Motor neuron (in vitro differentiated cells): ENCODE data around the gene NUDT17. TPM values are rescaled to one million over a fixed set of nuclear protein-coding genes. Genes with fewer than 3 reads are reported as not detected.
A peak's percentile ranks its signal among the peaks of the same experiment; 100 is the strongest.

Experiments
- ATAC-seq, 8 experiments: fragments of 200-7000 bp; cut with Tn5 transposase; replicated peaks in 6 of 8; 2 replicates each; pipeline ENCODE4 v1.8.0; 2021; ENCODE audit warnings: mild to moderate bottlenecking in 8 of 8, moderate library complexity in 8 of 8
- H3K27ac ChIP-seq, 2 donors: fragments of 250-450 bp; sonication (Bioruptor Pico); 2 replicates each; pipeline ENCODE4 v1.9.0; 2021; ENCODE audit warnings: antibody characterized with exemption in 2 of 2, mild to moderate bottlenecking in 2 of 2, moderate library complexity in 1 of 2
- H3K4me1 ChIP-seq, 2 donors: fragments of 250-450 bp; sonication (Bioruptor Pico); replicated peaks in 1 of 2; 2 replicates each; pipeline ENCODE4 v1.6.1; 2021; ENCODE audit warnings: antibody characterized with exemption in 2 of 2, mild to moderate bottlenecking in 2 of 2, moderate library complexity in 1 of 2
- H3K4me3 ChIP-seq, 5 donors: fragments of 250-450 bp; sonication (Bioruptor Pico); 2 replicates each; pipeline ENCODE4 v1.9.0; 2021; ENCODE audit warnings: antibody characterized with exemption in 5 of 5, mild to moderate bottlenecking in 5 of 5, moderate library complexity in 4 of 5
- WGBS, 10 experiments: fragments of 450-650 bp; shearing (Covaris generic); methylation state at CpG; one replicate each; pipeline ENCODE4 v1.0.0; 2022; 5-methylcytosine and 5-hydroxymethylcytosine counted together
- in situ Hi-C, 9 experiments: fragments of 400-800 bp; cut with MboI; loops; one replicate each; pipeline ENCODE4 v1.15.0; 2021; ENCODE audit warnings: low sequenced_read_pairs in 9 of 9, low pct_unique_long_range_greater_than_20kb in 2 of 9; ENCODE audit not compliant: unreplicated experiment in 9 of 9
- total RNA-seq, 8 experiments: library from RNA; unstranded; fragments of 300-600 nt; gene quantifications; 2 replicates each; pipeline versions ENCODE4 v1.2.3 to v1.2.4, GENCODE V29; 2022

NUDT17 gene
- total RNA-seq, 8 experiments from 2014 or later = 1.6 to 7.2 (median 3.1) TPM

GRCh38 chr1:145858238-145858900 lies 12.9 kb downstream of the NUDT17 start:
- 8% methylated on average over 2 of the region's 35 CpGs; no CpG with 5 or more reads in 9 of the 10 experiments for WGBS, 10 experiments
- in situ Hi-C loops = loop anchor here in 1 of 9 experiments (25.0 kb wide), 1 partner anchor 96 kb away; no protein-coding TSS in a partner anchor
- Histone ChIP-seq H3K4me3 (peak overlapping the region; percentile 64 to 97 (median 93)), H3K4me1 (peaks cover 5 to 8% of the 10 kb centered on the region in 2 donors), H3K27ac (peak overlapping the region; percentile 90 to 93)
- ATAC-seq = peak; percentile 4 to 65 (median 33)

- peak within 1 kb of the TSS; percentile 90 to 93 for H3K27ac ChIP-seq
- H3K4me3 ChIP-seq = peak within 1 kb of the TSS; percentile 64 to 97 (median 93)
- H3K4me1 ChIP-seq = peaks cover 5 to 8% of the 10 kb centered on the region in 2 donors
- 0% methylated on average over 1 to 2 of the region's 42 CpGs; no CpG with 5 or more reads in 5 of the 10 experiments for WGBS, 10 experiments
- in situ Hi-C loops = loop anchor here in 1 of 9 experiments (25.0 kb wide), 1 partner anchor 97 kb away; no protein-coding TSS in a partner anchor
- peak; percentile 82 to 90 (median 86) for ATAC-seq
These were observed 13.6 kb downstream of the NUDT17 start, which contains the start of gene PIAS3 for GRCh38 chr1:145858901-145859490. PIAS3 (minus strand) TSS chr1:145859081; CDS start chr1:145858990, 91 bp downstream.

- in situ Hi-C loops = loop anchor here in 1 of 9 experiments (25.0 kb wide), 1 partner anchor 97 kb away; no protein-coding TSS in a partner anchor
- peak overlapping the region; percentile 64 to 97 (median 93) for H3K4me3 ChIP-seq
- peak; percentile 67 to 80 (median 70) for ATAC-seq
- H3K27ac ChIP-seq = peak overlapping the region; percentile 11 to 93
- 0 to 9% (median 0%) methylated on average over 1 to 32 of the region's 41 CpGs; no CpG with 5 or more reads in 3 of the 10 experiments for WGBS, 10 experiments
- H3K4me1 ChIP-seq = peaks cover 5 to 8% of the 10 kb centered on the region in 2 donors
These were observed 14.1 kb downstream of the NUDT17 start for GRCh38 chr1:145859491-145860023.

- no peak for ATAC-seq
- Histone ChIP-seq H3K27ac (no peak overlapping the region), H3K4me3 (no peak overlapping the region), H3K4me1 (no peaks in the 10 kb centered on the region)
- in situ Hi-C loops = loop anchor here in 1 of 9 experiments (25.0 kb wide), 1 partner anchor 101 kb away; no protein-coding TSS in a partner anchor
- 46 to 100% (median 78%) methylated on average over 1 to 5 of the region's 5 CpGs; no CpG with 5 or more reads in 2 of the 10 experiments for WGBS, 10 experiments
These were observed 18.0 kb downstream of the NUDT17 start for GRCh38 chr1:145863282-145864018.

GRCh38 chr1:145868232-145868631 lies 22.8 kb downstream of the NUDT17 start:
- 42 to 91% (median 72%) methylated on average over 2 to 4 of the region's 4 CpGs for WGBS, 10 experiments
- in situ Hi-C loops = loop anchor here in 1 of 9 experiments (25.0 kb wide), 1 partner anchor 106 kb away; no protein-coding TSS in a partner anchor

GRCh38 chr1:145871994-145872924 lies 26.8 kb downstream of the NUDT17 start:
- peak; percentile 53 to 78 (median 62) for ATAC-seq
- Histone ChIP-seq H3K4me1 (no peaks in the 10 kb centered on the region), H3K27ac (no peak overlapping the region), H3K4me3 (no peak overlapping the region)
- in situ Hi-C loops = loop anchor here in 1 of 9 experiments (25.0 kb wide), 1 partner anchor 110 kb away; no protein-coding TSS in a partner anchor
- 10 to 71% (median 40%) methylated on average over 1 to 26 of the region's 47 CpGs; no CpG with 5 or more reads in 1 of the 10 experiments for WGBS, 10 experiments

More at GRCh38 chr1:145868232-145868631, 22.8 kb downstream of the NUDT17 start:
- ATAC-seq = no peak
- no peak overlapping the region for H3K27ac ChIP-seq
- no peak overlapping the region for H3K4me3 ChIP-seq
- H3K4me1 ChIP-seq = no peaks in the 10 kb centered on the region

- Histone ChIP-seq H3K4me1 (no peaks in the 10 kb centered on the region), H3K4me3 (no peak overlapping the region), H3K27ac (no peak overlapping the region)
- no peak for ATAC-seq
- 70 to 96% (median 89%) methylated on average over 2 to 11 of the region's 12 CpGs; no CpG with 5 or more reads in 3 of the 10 experiments for WGBS, 10 experiments
- in situ Hi-C loops = loop anchor here in 1 of 9 experiments (25.0 kb wide), 1 partner anchor 112 kb away; no protein-coding TSS in a partner anchor
These were observed 29.2 kb downstream of the NUDT17 start for GRCh38 chr1:145874646-145875045.

GRCh38 chr1:145877923-145878486 lies 32.6 kb downstream of the NUDT17 start:
- in situ Hi-C loops = no loop called here
- WGBS, 10 experiments = 27 to 100% (median 72%) methylated on average over 1 to 4 of the region's 7 CpGs; no CpG with 5 or more reads in 5 of the 10 experiments
- peak in 1 of 8 experiments; percentile 55 for ATAC-seq
- Histone ChIP-seq H3K4me1 (peaks cover 0 to 4% of the 10 kb centered on the region in 2 donors), H3K27ac (no peak overlapping the region), H3K4me3 (no peak overlapping the region)

GRCh38 chr1:145878724-145879123 lies 33.3 kb downstream of the NUDT17 start:
- ATAC-seq = peak in 3 of 8 experiments; percentile 72 to 97 (median 96)
- in situ Hi-C loops = no loop called here
- WGBS, 10 experiments = 46 to 100% (median 93%) methylated on average over 1 to 2 of the region's 2 CpGs; no CpG with 5 or more reads in 1 of the 10 experiments

GRCh38 chr1:145879775-145880174 lies 34.3 kb downstream of the NUDT17 start:
- ATAC-seq = peak in 1 of 8 experiments; percentile 45
- 0 to 89% (median 41%) methylated on average over 1 to 5 of the region's 5 CpGs for WGBS, 10 experiments
- Histone ChIP-seq H3K4me1 (peaks cover under 1 to 4% of the 10 kb centered on the region in 2 donors), H3K4me3 (no peak overlapping the region), H3K27ac (no peak overlapping the region)
- in situ Hi-C loops = loop anchor here in 1 of 9 experiments (10.0 kb wide), 1 partner anchor 125 kb away; no protein-coding TSS in a partner anchor

More at GRCh38 chr1:145878724-145879123, 33.3 kb downstream of the NUDT17 start:
- Histone ChIP-seq H3K4me3 (no peak overlapping the region), H3K27ac (no peak overlapping the region), H3K4me1 (peaks cover 0 to 4% of the 10 kb centered on the region in 2 donors)

- Histone ChIP-seq H3K4me3 (peak overlapping the region in 2 of 5 donors; percentile 50 to 63), H3K4me1 (peaks cover 5 to 9% of the 10 kb centered on the region in 2 donors), H3K27ac (no peak overlapping the region)
- 31 to 73% (median 53%) methylated on average over 1 of the region's 1 CpG; no CpG with 5 or more reads in 6 of the 10 experiments for WGBS, 10 experiments
- in situ Hi-C loops = loop anchor here in 1 of 9 experiments (10.0 kb wide), 1 partner anchor 120 kb away; no protein-coding TSS in a partner anchor
- no peak for ATAC-seq
These were observed 39.2 kb downstream of the NUDT17 start for GRCh38 chr1:145884675-145885074.
